WTC11 (cell line): Measurements from ENCODE around the gene MTMR2. TPM values are rescaled to one million over a fixed set of nuclear protein-coding genes. Genes with fewer than 3 reads are reported as not detected.

Experiments
- ATAC-seq: fragments of 200-7000 bp; cut with Tn5 transposase; 2 replicates; pipeline ENCODE4 v1.10.0; 2021; ENCODE audit warnings: mild to moderate bottlenecking, moderate library complexity
- CTCF ChIA-PET: fragments of 300-600 bp; sonication (Branson Sonifier 250); formaldehyde crosslinking; loops from one replicate; lab custom pipeline; 2021; ENCODE audit warnings: antibody characterized with exemption; lab: Charles Lee
- POLR2A ChIA-PET: fragments of 350-600 bp; sonication (Branson Sonifier 250); formaldehyde crosslinking; loops from one replicate; lab custom pipeline; 2021; ENCODE audit warnings: antibody characterized with exemption; lab: Charles Lee
- DNase-seq: peaks from one replicate; pipeline ENCODE4 v3.0.0; 2021; ENCODE audit warnings: low spot score
- H3K27ac Mint-ChIP-seq: 2 replicates; pipeline ENCODE4 v1.8.0; 2021; ENCODE audit warnings: mixed read lengths
- H3K27me3 Mint-ChIP-seq: 2 replicates; pipeline ENCODE4 v1.8.0; 2021; ENCODE audit warnings: low read depth, mild to moderate bottlenecking, moderate library complexity, mixed read lengths
- H3K36me3 Mint-ChIP-seq: 2 replicates; pipeline ENCODE4 v1.8.0; 2021; ENCODE audit warnings: mixed read lengths
- H3K4me1 Mint-ChIP-seq: 2 replicates; pipeline ENCODE4 v1.8.0; 2022; ENCODE audit warnings: mixed read lengths
- H3K4me3 Mint-ChIP-seq: 2 replicates; pipeline ENCODE4 v1.8.0; 2021; ENCODE audit warnings: mild to moderate bottlenecking, moderate library complexity, mixed read lengths
- H3K9me3 Mint-ChIP-seq: 2 replicates; pipeline ENCODE4 v1.8.0; 2021; ENCODE audit warnings: mixed read lengths
- ATF1 ChIP-seq: sonication (generic); formaldehyde crosslinking; IDR thresholded peaks from 2 replicates; pipeline ENCODE4 v1.8.1; 2023; ENCODE audit warnings: mild to moderate bottlenecking, moderate library complexity, missing genetic modification reagents
- CREM ChIP-seq: sonication (generic); formaldehyde crosslinking; IDR thresholded peaks from 2 replicates; pipeline ENCODE4 v1.8.1; 2022; ENCODE audit warnings: mild to moderate bottlenecking, missing genetic modification reagents, moderate library complexity
- EMX1 ChIP-seq: fragments of 250-450 bp; sonication (Bioruptor Pico); IDR thresholded peaks from 2 replicates; pipeline ENCODE4 v1.8.0; 2021; ENCODE audit warnings: mild to moderate bottlenecking
- FOXK1 ChIP-seq: sonication (generic); formaldehyde crosslinking; IDR thresholded peaks from 2 replicates; pipeline ENCODE4 v1.8.0; 2022; ENCODE audit warnings: mild to moderate bottlenecking, moderate library complexity, missing genetic modification reagents
- GABPB1 ChIP-seq: sonication (generic); formaldehyde crosslinking; IDR thresholded peaks from 2 replicates; pipeline ENCODE4 v1.8.1; 2023; ENCODE audit warnings: mild to moderate bottlenecking, missing genetic modification reagents
- GRHL2 ChIP-seq: fragments of 250-450 bp; sonication (Bioruptor Pico); IDR thresholded peaks from 2 replicates; pipeline ENCODE4 v1.8.0; 2022; ENCODE audit warnings: mild to moderate bottlenecking, moderate library complexity; ENCODE audit not compliant: insufficient replicate concordance, severe bottlenecking
- HMGA2 ChIP-seq: fragments of 250-450 bp; sonication (Bioruptor Pico); IDR thresholded peaks from 2 replicates; pipeline ENCODE4 v1.4.0; 2021; ENCODE audit warnings: mild to moderate bottlenecking, moderate library complexity
- NFATC4 ChIP-seq: fragments of 250-450 bp; sonication (Bioruptor Pico); IDR thresholded peaks from 2 replicates; pipeline ENCODE4 v1.9.0; 2021; ENCODE audit warnings: mild to moderate bottlenecking
- NFYB ChIP-seq: sonication (generic); formaldehyde crosslinking; conservative IDR thresholded peaks from 2 replicates; pipeline ENCODE4 v1.8.0; 2022; ENCODE audit warnings: low read depth, missing genetic modification reagents
- TP53 ChIP-seq: sonication (generic); formaldehyde crosslinking; IDR thresholded peaks from 2 replicates; pipeline ENCODE4 v1.8.1; 2023; ENCODE audit warnings: mild to moderate bottlenecking, missing genetic modification reagents
- ZNF219 ChIP-seq: sonication (generic); formaldehyde crosslinking; IDR thresholded peaks from 2 replicates; pipeline ENCODE4 v1.8.0; 2023; ENCODE audit warnings: missing genetic modification reagents, mild to moderate bottlenecking, borderline replicate concordance
- ZNF263 ChIP-seq: sonication (generic); formaldehyde crosslinking; IDR thresholded peaks from 2 replicates; pipeline ENCODE4 v1.8.1; 2022; ENCODE audit warnings: low read depth, mild to moderate bottlenecking, moderate library complexity, missing genetic modification reagents
- ZNF396 ChIP-seq: fragments of 250-450 bp; sonication (Bioruptor Pico); IDR thresholded peaks from 2 replicates; pipeline ENCODE4 v1.8.0; 2021; ENCODE audit warnings: mild to moderate bottlenecking, moderate library complexity, borderline replicate concordance
- ZNF416 ChIP-seq: fragments of 250-450 bp; sonication (Bioruptor Pico); IDR thresholded peaks from 2 replicates; pipeline ENCODE4 v1.9.0; 2021; ENCODE audit warnings: mild to moderate bottlenecking, inconsistent platforms
- ZNF532 ChIP-seq: fragments of 250-450 bp; sonication (Bioruptor Pico); IDR thresholded peaks from 2 replicates; pipeline ENCODE4 v1.9.0; 2021; ENCODE audit warnings: mild to moderate bottlenecking, borderline replicate concordance
- total RNA-seq: library from RNA; stranded (reverse); gene quantifications from 3 replicates; pipeline ENCODE4 v1.2.3, GENCODE V29; 2021
- TF ChIP-seq, protein P1 (sequence below): fragments of 250-450 bp; sonication (Bioruptor Pico); conservative IDR thresholded peaks from 2 replicates; pipeline ENCODE4 v1.9.0; 2021; ENCODE audit warnings: mild to moderate bottlenecking
- TF ChIP-seq, protein P2 (sequence below): sonication (generic); formaldehyde crosslinking; IDR thresholded peaks from 2 replicates; pipeline ENCODE4 v1.8.1; 2023; ENCODE audit warnings: mild to moderate bottlenecking, missing genetic modification reagents, borderline replicate concordance
- TF ChIP-seq, protein P3 (sequence below): fragments of 250-450 bp; sonication (Bioruptor Pico); IDR thresholded peaks from 2 replicates; pipeline ENCODE4 v1.9.0; 2021; ENCODE audit warnings: mild to moderate bottlenecking
- TF ChIP-seq, protein P4 (sequence below): sonication (generic); formaldehyde crosslinking; IDR thresholded peaks from 2 replicates; pipeline ENCODE4 v1.8.1; 2022; ENCODE audit warnings: missing genetic modification reagents, borderline replicate concordance

The MTMR2 gene
- total RNA-seq, 1 experiment from 2014 or later, result 45.6 TPM

- Mint-ChIP-seq H3K36me3 (no peaks in the 10 kb centered on the region; the same call in 1 of the 2 replicates), H3K4me1 (no peaks in the 10 kb centered on the region), H3K27ac (no peak overlapping the region), H3K9me3 (no peaks in the 10 kb centered on the region), H3K4me3 (no peak overlapping the region), H3K27me3 (no peaks in the 10 kb centered on the region)
- TF ChIP-seq, protein P1, sequence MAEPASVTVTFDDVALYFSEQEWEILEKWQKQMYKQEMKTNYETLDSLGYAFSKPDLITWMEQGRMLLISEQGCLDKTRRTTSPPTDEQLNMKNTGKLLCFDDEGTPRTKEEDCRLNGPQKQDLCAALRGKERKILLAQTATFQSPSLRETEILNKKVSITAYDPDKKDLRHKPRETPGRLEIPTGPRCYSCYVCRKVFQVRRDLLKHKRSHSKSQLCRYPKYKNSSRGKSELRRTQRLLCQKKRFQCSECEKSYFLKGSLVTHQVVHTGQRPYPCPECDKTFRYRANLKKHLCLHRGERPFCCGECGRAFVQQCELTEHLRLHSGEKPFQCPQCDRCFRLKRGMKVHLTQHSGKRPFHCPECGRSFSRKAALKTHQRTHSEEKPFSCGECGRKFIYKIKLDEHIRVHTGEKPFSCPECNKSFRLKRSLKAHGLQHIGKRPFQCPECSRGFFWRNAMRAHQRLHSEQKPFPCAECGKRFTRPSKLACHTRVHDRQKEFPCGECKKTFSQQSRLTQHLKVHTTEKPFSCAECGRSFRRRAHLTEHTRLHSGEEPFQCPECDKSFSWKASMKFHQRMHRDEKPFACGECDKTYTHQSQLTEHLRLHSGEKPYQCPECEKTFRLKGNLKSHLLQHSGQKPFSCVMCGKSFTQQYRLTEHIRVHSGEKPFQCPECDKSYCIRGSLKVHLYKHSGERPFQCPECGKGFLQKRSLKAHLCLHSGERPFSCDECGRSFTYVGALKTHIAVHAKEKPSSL (CRISPR knock-in tag), result no peak
- no peak for TF ChIP-seq NFYB (CRISPR knock-in tag)
- TF ChIP-seq, protein P2, sequence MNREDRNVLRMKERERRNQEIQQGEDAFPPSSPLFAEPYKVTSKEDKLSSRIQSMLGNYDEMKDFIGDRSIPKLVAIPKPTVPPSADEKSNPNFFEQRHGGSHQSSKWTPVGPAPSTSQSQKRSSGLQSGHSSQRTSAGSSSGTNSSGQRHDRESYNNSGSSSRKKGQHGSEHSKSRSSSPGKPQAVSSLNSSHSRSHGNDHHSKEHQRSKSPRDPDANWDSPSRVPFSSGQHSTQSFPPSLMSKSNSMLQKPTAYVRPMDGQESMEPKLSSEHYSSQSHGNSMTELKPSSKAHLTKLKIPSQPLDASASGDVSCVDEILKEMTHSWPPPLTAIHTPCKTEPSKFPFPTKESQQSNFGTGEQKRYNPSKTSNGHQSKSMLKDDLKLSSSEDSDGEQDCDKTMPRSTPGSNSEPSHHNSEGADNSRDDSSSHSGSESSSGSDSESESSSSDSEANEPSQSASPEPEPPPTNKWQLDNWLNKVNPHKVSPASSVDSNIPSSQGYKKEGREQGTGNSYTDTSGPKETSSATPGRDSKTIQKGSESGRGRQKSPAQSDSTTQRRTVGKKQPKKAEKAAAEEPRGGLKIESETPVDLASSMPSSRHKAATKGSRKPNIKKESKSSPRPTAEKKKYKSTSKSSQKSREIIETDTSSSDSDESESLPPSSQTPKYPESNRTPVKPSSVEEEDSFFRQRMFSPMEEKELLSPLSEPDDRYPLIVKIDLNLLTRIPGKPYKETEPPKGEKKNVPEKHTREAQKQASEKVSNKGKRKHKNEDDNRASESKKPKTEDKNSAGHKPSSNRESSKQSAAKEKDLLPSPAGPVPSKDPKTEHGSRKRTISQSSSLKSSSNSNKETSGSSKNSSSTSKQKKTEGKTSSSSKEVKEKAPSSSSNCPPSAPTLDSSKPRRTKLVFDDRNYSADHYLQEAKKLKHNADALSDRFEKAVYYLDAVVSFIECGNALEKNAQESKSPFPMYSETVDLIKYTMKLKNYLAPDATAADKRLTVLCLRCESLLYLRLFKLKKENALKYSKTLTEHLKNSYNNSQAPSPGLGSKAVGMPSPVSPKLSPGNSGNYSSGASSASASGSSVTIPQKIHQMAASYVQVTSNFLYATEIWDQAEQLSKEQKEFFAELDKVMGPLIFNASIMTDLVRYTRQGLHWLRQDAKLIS (CRISPR knock-in tag), result no peak
- TF ChIP-seq TP53 (CRISPR knock-in tag), result no peak
- TF ChIP-seq NFATC4 (CRISPR knock-in tag), result no peak
- no peak for TF ChIP-seq ATF1 (CRISPR knock-in tag)
- TF ChIP-seq, protein P3, sequence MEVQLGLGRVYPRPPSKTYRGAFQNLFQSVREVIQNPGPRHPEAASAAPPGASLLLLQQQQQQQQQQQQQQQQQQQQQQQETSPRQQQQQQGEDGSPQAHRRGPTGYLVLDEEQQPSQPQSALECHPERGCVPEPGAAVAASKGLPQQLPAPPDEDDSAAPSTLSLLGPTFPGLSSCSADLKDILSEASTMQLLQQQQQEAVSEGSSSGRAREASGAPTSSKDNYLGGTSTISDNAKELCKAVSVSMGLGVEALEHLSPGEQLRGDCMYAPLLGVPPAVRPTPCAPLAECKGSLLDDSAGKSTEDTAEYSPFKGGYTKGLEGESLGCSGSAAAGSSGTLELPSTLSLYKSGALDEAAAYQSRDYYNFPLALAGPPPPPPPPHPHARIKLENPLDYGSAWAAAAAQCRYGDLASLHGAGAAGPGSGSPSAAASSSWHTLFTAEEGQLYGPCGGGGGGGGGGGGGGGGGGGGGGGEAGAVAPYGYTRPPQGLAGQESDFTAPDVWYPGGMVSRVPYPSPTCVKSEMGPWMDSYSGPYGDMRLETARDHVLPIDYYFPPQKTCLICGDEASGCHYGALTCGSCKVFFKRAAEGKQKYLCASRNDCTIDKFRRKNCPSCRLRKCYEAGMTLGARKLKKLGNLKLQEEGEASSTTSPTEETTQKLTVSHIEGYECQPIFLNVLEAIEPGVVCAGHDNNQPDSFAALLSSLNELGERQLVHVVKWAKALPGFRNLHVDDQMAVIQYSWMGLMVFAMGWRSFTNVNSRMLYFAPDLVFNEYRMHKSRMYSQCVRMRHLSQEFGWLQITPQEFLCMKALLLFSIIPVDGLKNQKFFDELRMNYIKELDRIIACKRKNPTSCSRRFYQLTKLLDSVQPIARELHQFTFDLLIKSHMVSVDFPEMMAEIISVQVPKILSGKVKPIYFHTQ (CRISPR knock-in tag), result no peak
- no peak for TF ChIP-seq GRHL2 (CRISPR knock-in tag)
- ChIA-PET CTCF (no interaction called here), POLR2A (no interaction called here)
- DNase-seq (no peak), ATAC-seq (no peak)
Measured at GRCh38 chr11:95867105-95867504, 56.8 kb downstream of the MTMR2 start.

DNA sequence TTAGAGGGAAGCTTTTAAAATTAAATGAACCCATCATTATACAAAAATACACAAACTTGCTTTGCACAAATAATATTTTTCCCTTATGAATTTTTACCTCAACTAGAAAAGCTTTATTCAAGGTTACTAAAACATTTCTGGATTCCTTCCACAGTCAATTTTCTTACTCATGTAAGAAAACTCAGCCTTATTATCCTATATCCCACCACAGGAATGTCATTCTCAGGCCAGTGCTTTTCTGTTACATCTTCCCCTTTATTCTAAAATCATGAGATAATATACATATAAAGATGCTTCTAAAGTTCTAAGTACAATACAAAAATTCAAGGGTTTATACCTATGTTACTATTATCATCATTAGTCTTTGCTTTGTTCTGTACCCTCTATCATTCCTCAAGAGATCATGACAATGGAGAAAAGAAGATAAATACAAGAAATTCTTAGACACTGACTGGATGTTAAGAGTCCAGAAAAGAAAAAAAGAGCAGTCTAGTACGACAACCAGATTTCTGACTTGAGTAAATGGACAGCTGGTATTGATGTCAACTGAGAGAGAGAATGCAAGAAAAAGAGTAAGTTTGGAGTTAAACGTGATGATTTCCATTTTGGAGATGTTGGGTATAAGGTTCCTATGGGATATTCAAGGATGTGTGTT lies 60.3 kb downstream of the MTMR2 start:
- Mint-ChIP-seq H3K4me1 (no peaks in the 10 kb centered on the region), H3K27me3 (no peaks in the 10 kb centered on the region), H3K9me3 (no peaks in the 10 kb centered on the region), H3K4me3 (no peak overlapping the region), H3K36me3 (peaks cover 3% of the 10 kb centered on the region; the same call in 1 of the 2 replicates), H3K27ac (no peak overlapping the region)
- ChIA-PET CTCF (no interaction called here), POLR2A (interaction anchor here (0.6 kb wide), 1 partner anchor 40 kb away, joined by 5 read pairs; no protein-coding TSS in a partner anchor)
- DNase-seq, result no peak
- no peak for ATAC-seq
- TF ChIP-seq ZNF263 (CRISPR knock-in tag), result no peak
- no peak for TF ChIP-seq CREM
- TF ChIP-seq ZNF532 (CRISPR knock-in tag), result no peak
- TF ChIP-seq ATF1 (CRISPR knock-in tag), result no peak
- no peak for TF ChIP-seq HMGA2 (CRISPR knock-in tag)
- TF ChIP-seq ZNF416 (CRISPR knock-in tag), result no peak
- TF ChIP-seq, protein P4, sequence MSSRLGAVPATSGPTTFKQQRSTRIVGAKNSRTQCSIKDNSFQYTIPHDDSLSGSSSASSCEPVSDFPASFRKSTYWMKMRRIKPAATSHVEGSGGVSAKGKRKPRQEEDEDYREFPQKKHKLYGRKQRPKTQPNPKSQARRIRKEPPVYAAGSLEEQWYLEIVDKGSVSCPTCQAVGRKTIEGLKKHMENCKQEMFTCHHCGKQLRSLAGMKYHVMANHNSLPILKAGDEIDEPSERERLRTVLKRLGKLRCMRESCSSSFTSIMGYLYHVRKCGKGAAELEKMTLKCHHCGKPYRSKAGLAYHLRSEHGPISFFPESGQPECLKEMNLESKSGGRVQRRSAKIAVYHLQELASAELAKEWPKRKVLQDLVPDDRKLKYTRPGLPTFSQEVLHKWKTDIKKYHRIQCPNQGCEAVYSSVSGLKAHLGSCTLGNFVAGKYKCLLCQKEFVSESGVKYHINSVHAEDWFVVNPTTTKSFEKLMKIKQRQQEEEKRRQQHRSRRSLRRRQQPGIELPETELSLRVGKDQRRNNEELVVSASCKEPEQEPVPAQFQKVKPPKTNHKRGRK (CRISPR knock-in tag), result no peak
- no peak for TF ChIP-seq ZNF396 (CRISPR knock-in tag)
- TF ChIP-seq GABPB1 (CRISPR knock-in tag), result no peak
- no peak for TF ChIP-seq FOXK1 (CRISPR knock-in tag)
- no peak for TF ChIP-seq EMX1 (CRISPR knock-in tag)
- TF ChIP-seq ZNF219 (CRISPR knock-in tag), result no peak
